Measurements from ENCODE around the gene SERPINA3. TPM values are rescaled to one million over a fixed set of nuclear protein-coding genes. Genes with fewer than 3 reads are reported as not detected.

SERPINA3 gene
- total and polyA plus RNA-seq, 2 of the 8 experiments (the other 6 are each of a cell fraction or from before 2014, with no cell fraction given): not detected

GRCh38 chr14:94588311-94588710 lies 23.9 kb upstream of the SERPINA3 start (continued):
- TF ChIP-seq EZH2 (IDR thresholded peaks at IDR 0.05; ENCODE audit: low read depth, low read length, severe bottlenecking): no peak

DNA sequence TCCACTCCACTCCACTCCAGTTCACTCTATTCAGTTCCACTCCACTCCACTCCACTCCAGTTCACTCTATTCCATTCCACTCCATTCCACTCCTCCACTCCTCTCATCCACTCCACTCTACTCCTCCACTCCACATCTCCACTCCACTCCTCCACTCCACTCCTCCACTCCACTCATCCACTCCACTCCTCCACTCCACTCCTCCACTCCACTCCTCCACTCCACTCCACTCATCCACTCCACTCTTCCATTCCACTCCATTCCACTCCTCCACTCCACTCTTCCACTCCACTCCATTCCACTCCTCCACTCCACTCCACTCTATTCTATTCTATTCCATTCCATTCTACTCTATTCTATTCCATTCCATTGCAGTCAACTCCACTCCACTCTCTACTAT lies 21.1 kb upstream of the SERPINA3 start:
- no peak overlapping the region for H2AFZ ChIP-seq (ENCODE audit: low read length)
- H3K4me2 ChIP-seq (ENCODE audit: insufficient read depth in 1 of 2, low read depth in 2 of 2, low read length in 2 of 2): no peak overlapping the region
- no peak overlapping the region for H2AK5ac ChIP-seq (ENCODE audit: low read depth, low read length)
- no peaks in the 10 kb centered on the region for H3K4me1 ChIP-seq (replicated peaks in 1 of 4; ENCODE audit: control insufficient read depth in 3 of 4, insufficient read depth in 4 of 4, low read length in 3 of 4)
- no peaks in the 10 kb centered on the region for H3K79me1 ChIP-seq (ENCODE audit: low read depth, low read length)
- H3K56ac ChIP-seq (replicated peaks; ENCODE audit: insufficient read length, low read depth, low read length): no peak overlapping the region
- no peaks in the 10 kb centered on the region for H3K36me3 ChIP-seq (ENCODE audit: control insufficient read depth in 2 of 4, insufficient read depth in 4 of 4, low read length in 3 of 4)
- no peak for TF ChIP-seq FOSL1 (IDR thresholded peaks at IDR 0.05; ENCODE audit: insufficient read depth, low read depth, low read length)
- no peak for TF ChIP-seq PHF8 (conservative IDR thresholded peaks at IDR 0.05; ENCODE audit: low read depth, low read length)
- no peak for TF ChIP-seq MAFK (IDR thresholded peaks at IDR 0.05; ENCODE audit: low read depth, low read length)
- H3K4me3 ChIP-seq (ENCODE audit: extremely low read depth in 1 of 4, insufficient read depth in 2 of 4, low read depth in 3 of 4, low read length in 4 of 4): no peak overlapping the region
- no peaks in the 10 kb centered on the region for H4K20me1 ChIP-seq (replicated peaks in 1 of 2; ENCODE audit: control insufficient read depth in 1 of 2, insufficient read depth in 2 of 2, low read length in 2 of 2)
- peaks cover 5% of the 10 kb centered on the region; the same call in 1 of the 2 replicates for H3K23me2 ChIP-seq (ENCODE audit: low read depth, low read length)
- H2BK120ac ChIP-seq (replicated peaks; ENCODE audit: low read depth, low read length): no peak overlapping the region
- H3K27ac ChIP-seq (ENCODE audit: low read depth, low read length): no peak overlapping the region
- H3K14ac ChIP-seq (ENCODE audit: insufficient read length): no peak overlapping the region
- CTCF ChIA-PET (ENCODE audit: partially characterized antibody): no interaction called here
- no peak overlapping the region for H2BK20ac ChIP-seq (ENCODE audit: low read length)
- no peaks in the 10 kb centered on the region; a peak in 1 of 7 replicates for H3K27me3 ChIP-seq (replicated peaks in 1 of 4; ENCODE audit: control insufficient read depth in 3 of 4, extremely low read depth in 1 of 4, insufficient read depth in 3 of 4, low read length in 3 of 4)
- no peaks in the 10 kb centered on the region for H3K9me3 ChIP-seq (ENCODE audit: insufficient read depth in 2 of 2, low read depth in 1 of 2, low read length in 1 of 2)
- H3K79me2 ChIP-seq (ENCODE audit: control insufficient read depth in 1 of 2, insufficient read depth in 2 of 2, low read length in 2 of 2): no peaks in the 10 kb centered on the region
- no peak overlapping the region for H4K91ac ChIP-seq (replicated peaks; ENCODE audit: insufficient read length, low read length)
- DNase-seq (ENCODE audit: low read depth in 1 of 2, low spot score in 2 of 2) (no peak), FAIRE-seq (no peak)
- H3K23ac ChIP-seq (ENCODE audit: insufficient read length): no peak overlapping the region
- POLR2A ChIA-PET (ENCODE audit: partially characterized antibody): interaction anchor here (0.8 kb wide), 1 partner anchor 13 kb away, joined by 3 read pairs; no protein-coding TSS in a partner anchor
- H2BK15ac ChIP-seq (ENCODE audit: low read length): no peak overlapping the region
- no peak overlapping the region for H2BK5ac ChIP-seq (ENCODE audit: low read depth, low read length)
- no peak overlapping the region for H3K18ac ChIP-seq (ENCODE audit: extremely low read depth, low read length)
- H3K4ac ChIP-seq (replicated peaks; ENCODE audit: insufficient read length, low read depth, low read length): no peak overlapping the region
- no peak overlapping the region for H2BK12ac ChIP-seq (ENCODE audit: low read depth, low read length)
- no peak overlapping the region for H4K8ac ChIP-seq (ENCODE audit: extremely low read depth, insufficient read depth, low read length)
- no peak overlapping the region for H4K5ac ChIP-seq (ENCODE audit: insufficient read length, low read depth, low read length)
- no peak overlapping the region for H3K9ac ChIP-seq (replicated peaks in 1 of 4; ENCODE audit: extremely low read depth in 1 of 4, low read depth in 3 of 4, low read length in 3 of 4)
